ENCODE results near the gene RPP25. TPM values are rescaled to one million over a fixed set of nuclear protein-coding genes. Genes with fewer than 3 reads are reported as not detected.

Gene RPP25
- total and polyA plus RNA-seq, 4 donors: 2.2 to 3.3 (median 2.3) TPM

DNA sequence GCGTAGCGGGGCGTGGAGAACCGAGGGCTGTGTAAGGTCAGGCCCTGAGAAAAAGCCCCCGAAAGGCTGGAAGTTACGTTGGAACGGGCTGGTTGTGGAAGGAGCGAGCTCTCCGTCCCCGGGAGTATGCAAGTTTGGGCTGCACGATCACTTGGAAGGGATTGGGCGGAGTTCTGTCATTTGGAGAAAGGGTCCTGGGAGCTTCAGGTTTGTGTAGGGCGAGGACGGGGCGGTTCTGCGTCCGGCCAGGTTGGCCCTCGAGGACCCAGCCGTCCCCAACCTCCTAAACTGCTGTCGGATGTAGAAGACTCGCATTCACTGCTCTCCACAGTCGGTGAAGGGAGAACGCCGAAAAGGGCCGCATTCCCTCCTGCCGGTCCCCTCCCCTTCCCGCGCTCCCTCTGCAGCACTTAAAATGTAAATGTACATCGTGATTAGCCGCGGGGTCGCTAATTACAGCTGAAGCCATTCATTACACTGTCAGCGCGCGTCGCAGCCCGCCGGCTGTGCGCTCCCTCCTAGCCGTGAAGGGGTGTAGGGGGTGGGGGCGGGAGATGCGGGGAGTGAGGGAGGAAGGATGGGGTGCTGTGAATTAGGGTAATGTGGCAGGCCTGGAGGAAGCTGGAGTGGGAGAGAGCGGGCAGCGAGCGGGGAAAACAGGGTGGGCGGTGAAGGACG, 2.5 kb upstream of the RPP25 start:
- TF ChIP-seq, protein P1, sequence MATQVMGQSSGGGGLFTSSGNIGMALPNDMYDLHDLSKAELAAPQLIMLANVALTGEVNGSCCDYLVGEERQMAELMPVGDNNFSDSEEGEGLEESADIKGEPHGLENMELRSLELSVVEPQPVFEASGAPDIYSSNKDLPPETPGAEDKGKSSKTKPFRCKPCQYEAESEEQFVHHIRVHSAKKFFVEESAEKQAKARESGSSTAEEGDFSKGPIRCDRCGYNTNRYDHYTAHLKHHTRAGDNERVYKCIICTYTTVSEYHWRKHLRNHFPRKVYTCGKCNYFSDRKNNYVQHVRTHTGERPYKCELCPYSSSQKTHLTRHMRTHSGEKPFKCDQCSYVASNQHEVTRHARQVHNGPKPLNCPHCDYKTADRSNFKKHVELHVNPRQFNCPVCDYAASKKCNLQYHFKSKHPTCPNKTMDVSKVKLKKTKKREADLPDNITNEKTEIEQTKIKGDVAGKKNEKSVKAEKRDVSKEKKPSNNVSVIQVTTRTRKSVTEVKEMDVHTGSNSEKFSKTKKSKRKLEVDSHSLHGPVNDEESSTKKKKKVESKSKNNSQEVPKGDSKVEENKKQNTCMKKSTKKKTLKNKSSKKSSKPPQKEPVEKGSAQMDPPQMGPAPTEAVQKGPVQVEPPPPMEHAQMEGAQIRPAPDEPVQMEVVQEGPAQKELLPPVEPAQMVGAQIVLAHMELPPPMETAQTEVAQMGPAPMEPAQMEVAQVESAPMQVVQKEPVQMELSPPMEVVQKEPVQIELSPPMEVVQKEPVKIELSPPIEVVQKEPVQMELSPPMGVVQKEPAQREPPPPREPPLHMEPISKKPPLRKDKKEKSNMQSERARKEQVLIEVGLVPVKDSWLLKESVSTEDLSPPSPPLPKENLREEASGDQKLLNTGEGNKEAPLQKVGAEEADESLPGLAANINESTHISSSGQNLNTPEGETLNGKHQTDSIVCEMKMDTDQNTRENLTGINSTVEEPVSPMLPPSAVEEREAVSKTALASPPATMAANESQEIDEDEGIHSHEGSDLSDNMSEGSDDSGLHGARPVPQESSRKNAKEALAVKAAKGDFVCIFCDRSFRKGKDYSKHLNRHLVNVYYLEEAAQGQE (IDR thresholded peaks at IDR 0.05): no peak
- TF ChIP-seq, protein P2, sequence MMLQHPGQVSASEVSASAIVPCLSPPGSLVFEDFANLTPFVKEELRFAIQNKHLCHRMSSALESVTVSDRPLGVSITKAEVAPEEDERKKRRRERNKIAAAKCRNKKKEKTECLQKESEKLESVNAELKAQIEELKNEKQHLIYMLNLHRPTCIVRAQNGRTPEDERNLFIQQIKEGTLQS (IDR thresholded peaks at IDR 0.05): no peak
- TF ChIP-seq GABPA (IDR thresholded peaks at IDR 0.05 in 1 of 2, conservative IDR thresholded peaks at IDR 0.05 in 1 of 2) (no peak), RAD21 (IDR thresholded peaks at IDR 0.05) (no peak), NR2F2 (IDR thresholded peaks at IDR 0.05) (no peak), HNF4G (IDR thresholded peaks at IDR 0.05) (no peak), YY1 (IDR thresholded peaks at IDR 0.05) (no peak), TAF1 (conservative IDR thresholded peaks at IDR 0.05) (no peak), SP1 (IDR thresholded peaks at IDR 0.05) (no peak), HNF4A (conservative IDR thresholded peaks at IDR 0.05) (no peak), FOXA1 (IDR thresholded peaks at IDR 0.05) (no peak), JUND (IDR thresholded peaks at IDR 0.05) (no peak), RXRA (IDR thresholded peaks at IDR 0.05) (no peak), FOXA2 (IDR thresholded peaks at IDR 0.05) (no peak), EGR1 (IDR thresholded peaks at IDR 0.05; ENCODE audit: low read depth in 2 of 2) (no peak)
- TF ChIP-seq, protein P3, sequence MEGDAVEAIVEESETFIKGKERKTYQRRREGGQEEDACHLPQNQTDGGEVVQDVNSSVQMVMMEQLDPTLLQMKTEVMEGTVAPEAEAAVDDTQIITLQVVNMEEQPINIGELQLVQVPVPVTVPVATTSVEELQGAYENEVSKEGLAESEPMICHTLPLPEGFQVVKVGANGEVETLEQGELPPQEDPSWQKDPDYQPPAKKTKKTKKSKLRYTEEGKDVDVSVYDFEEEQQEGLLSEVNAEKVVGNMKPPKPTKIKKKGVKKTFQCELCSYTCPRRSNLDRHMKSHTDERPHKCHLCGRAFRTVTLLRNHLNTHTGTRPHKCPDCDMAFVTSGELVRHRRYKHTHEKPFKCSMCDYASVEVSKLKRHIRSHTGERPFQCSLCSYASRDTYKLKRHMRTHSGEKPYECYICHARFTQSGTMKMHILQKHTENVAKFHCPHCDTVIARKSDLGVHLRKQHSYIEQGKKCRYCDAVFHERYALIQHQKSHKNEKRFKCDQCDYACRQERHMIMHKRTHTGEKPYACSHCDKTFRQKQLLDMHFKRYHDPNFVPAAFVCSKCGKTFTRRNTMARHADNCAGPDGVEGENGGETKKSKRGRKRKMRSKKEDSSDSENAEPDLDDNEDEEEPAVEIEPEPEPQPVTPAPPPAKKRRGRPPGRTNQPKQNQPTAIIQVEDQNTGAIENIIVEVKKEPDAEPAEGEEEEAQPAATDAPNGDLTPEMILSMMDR (IDR thresholded peaks at IDR 0.05; ENCODE audit: low read depth, low read length, missing input control): no peak
- TF ChIP-seq, protein P4, sequence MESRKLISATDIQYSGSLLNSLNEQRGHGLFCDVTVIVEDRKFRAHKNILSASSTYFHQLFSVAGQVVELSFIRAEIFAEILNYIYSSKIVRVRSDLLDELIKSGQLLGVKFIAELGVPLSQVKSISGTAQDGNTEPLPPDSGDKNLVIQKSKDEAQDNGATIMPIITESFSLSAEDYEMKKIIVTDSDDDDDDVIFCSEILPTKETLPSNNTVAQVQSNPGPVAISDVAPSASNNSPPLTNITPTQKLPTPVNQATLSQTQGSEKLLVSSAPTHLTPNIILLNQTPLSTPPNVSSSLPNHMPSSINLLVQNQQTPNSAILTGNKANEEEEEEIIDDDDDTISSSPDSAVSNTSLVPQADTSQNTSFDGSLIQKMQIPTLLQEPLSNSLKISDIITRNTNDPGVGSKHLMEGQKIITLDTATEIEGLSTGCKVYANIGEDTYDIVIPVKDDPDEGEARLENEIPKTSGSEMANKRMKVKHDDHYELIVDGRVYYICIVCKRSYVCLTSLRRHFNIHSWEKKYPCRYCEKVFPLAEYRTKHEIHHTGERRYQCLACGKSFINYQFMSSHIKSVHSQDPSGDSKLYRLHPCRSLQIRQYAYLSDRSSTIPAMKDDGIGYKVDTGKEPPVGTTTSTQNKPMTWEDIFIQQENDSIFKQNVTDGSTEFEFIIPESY (IDR thresholded peaks at IDR 0.05): no peak
- TF ChIP-seq, protein P5, sequence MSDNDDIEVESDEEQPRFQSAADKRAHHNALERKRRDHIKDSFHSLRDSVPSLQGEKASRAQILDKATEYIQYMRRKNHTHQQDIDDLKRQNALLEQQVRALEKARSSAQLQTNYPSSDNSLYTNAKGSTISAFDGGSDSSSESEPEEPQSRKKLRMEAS (IDR thresholded peaks at IDR 0.05): no peak
- H3K36me3 ChIP-seq (ENCODE audit: control insufficient read depth in 4 of 4, insufficient read depth in 3 of 4, low read depth in 1 of 4, low read length in 3 of 4): no peaks in the 10 kb centered on the region
- H3K27ac ChIP-seq (ENCODE audit: low read depth in 1 of 2, low read length in 2 of 2): no peak overlapping the region
- peak overlapping the region in 2 of 3 donors; percentile 37 to 52 for H3K4me3 ChIP-seq (ENCODE audit: low read depth in 1 of 3, low read length in 3 of 3)
- peaks cover 17 to 28% (median 23%) of the 10 kb centered on the region in 4 donors for H3K4me1 ChIP-seq (ENCODE audit: control insufficient read depth in 4 of 4, insufficient read depth in 4 of 4, low read length in 3 of 4)
- H3K27me3 ChIP-seq (ENCODE audit: control insufficient read depth in 4 of 4, insufficient read depth in 4 of 4, low read length in 3 of 4): peaks cover 0 to 11% (median 4%) of the 10 kb centered on the region in 4 donors
- H3K9me3 ChIP-seq (ENCODE audit: control insufficient read depth in 4 of 4, low read length in 3 of 4): no peaks in the 10 kb centered on the region
- H3K9ac ChIP-seq (ENCODE audit: low read depth in 1 of 2, low read length in 2 of 2): no peak overlapping the region
- 9% methylated on average over 47 of the region's 47 CpGs for WGBS
- no peak for DNase-seq (ENCODE audit: low spot score)

Data from liver (tissue), 9 donors.